GM12873 (cell line): ENCODE measurements around the gene SH2D6.

ENCODE experiments used
- CTCF ChIP-seq: IDR thresholded peaks from 2 replicates; pipeline ENCODE4 v1.5.1; 2012; ENCODE audit warnings: low read depth, mild to moderate bottlenecking, moderate library complexity, low read length, control low read depth; ENCODE audit not compliant: insufficient read depth; ENCODE audit errors: missing control alignments

The SH2D6 gene

GRCh38 chr2:85429213-85429923 is 10.9 kb downstream of the SH2D6 start:
- no peak for TF ChIP-seq CTCF

- TF ChIP-seq CTCF: no peak
Measured at GRCh38 chr2:85429924-85430289, 11.4 kb downstream of the SH2D6 start.

GRCh38 chr2:85430752-85431569 is 12.4 kb downstream of the SH2D6 start:
- TF ChIP-seq CTCF: no peak

GRCh38 chr2:85431570-85432205 is 13.2 kb downstream of the SH2D6 start:
- no peak for TF ChIP-seq CTCF

- no peak for TF ChIP-seq CTCF
Measured at GRCh38 chr2:85433511-85434089, 15.1 kb downstream of the SH2D6 start.

GRCh38 chr2:85434696-85435095 is 16.2 kb downstream of the SH2D6 start:
- TF ChIP-seq CTCF: no peak
